HG03571 (cell line): ENCODE results near the gene PHYKPL.
"Not testable (repeated sequence)": the region's sequence is repeated elsewhere in the genome, so short reads cannot be mapped to it uniquely, and the experiment has no call there.

Experiments used
- ATAC-seq: cut with Tn5 transposase; IDR thresholded peaks from one replicate; pipeline ENCODE4 v1.9.1; 2021; ENCODE audit not compliant: unreplicated experiment

Gene PHYKPL

GRCh38 chr5:178240341-178240741, 7.7 kb upstream of the PHYKPL start:
- ATAC-seq, result no peak

DNA sequence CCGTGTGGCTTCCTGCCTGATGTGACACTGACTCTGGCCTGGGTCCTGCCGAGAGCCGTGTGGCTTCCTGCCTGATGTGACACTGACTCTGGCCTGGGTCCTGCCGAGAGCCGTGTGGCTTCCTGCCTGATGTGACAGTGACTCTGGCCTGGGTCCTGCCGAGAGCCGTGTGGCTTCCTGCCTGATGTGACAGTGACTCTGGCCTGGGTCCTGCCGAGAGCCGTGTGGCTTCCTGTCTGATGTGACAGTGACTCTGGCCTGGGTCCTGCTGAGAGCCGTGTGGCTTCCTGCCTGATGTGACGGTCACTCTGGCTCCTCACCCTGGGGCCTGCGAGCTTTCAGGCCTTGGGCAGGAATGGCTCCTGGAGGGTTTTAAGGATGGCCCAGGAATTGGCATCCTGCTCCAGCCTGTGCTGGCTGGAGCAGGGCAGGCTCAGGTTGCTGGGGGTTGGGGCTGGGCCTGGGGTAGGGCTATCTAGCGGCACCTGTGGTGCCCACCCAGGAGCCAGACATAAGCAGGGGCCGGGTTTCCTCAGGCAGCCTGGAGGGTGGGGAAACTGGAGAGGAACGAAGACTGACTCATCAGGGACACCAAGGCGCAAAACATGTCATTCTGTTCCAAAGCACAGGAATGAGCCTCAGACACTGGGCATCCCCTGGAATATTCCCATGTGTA, 7.2 kb upstream of the PHYKPL start:
- not testable (repeated sequence) for ATAC-seq

- no peak for ATAC-seq
Observed at GRCh38 chr5:178238711-178239592, 6.3 kb upstream of the PHYKPL start.

GRCh38 chr5:178238313-178238635, 5.7 kb upstream of the PHYKPL start:
- no peak for ATAC-seq

DNA sequence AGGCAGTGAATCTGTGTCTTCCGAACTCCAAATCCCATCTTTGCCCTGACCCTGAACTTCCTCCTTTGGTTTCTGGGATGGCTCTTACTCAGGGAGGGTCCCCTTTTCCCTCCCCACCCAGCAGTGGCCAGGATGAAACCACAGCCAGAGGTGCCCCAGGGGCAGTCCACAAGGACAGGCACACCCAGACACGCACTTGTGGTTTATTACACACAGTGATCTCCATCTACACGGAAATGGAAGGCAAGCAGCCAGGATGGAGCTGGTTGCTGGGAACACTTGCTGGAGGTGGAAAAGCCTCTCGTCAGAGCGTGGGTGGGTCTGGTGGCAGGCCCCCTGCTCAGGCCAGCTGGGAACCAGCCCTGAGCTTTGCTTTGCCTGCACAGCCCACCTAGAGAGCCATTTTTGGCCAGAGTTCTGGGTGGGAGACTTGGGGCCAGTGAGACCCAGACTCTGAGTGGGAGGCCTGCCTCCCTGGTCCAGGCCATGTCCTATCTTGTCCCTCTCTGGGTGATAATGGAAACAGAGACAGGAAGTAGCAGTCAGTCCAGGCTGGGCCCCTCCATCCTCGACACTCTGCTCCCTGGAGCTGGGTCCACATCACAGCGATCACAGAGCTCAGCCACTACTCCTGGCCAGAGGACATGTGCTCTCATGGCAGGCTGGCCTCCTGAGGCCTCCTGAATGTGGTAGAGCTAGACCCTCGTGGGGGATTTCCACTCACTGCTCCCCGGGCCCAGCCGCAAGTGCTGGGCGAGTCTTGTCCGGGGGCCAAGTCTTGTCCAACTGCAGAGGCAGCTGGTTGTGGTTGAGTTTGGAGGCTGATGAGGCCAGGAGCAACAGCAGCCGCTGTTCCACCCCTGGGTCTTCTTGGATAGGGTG, 5.1 kb upstream of the PHYKPL start:
- ATAC-seq, result no peak

DNA sequence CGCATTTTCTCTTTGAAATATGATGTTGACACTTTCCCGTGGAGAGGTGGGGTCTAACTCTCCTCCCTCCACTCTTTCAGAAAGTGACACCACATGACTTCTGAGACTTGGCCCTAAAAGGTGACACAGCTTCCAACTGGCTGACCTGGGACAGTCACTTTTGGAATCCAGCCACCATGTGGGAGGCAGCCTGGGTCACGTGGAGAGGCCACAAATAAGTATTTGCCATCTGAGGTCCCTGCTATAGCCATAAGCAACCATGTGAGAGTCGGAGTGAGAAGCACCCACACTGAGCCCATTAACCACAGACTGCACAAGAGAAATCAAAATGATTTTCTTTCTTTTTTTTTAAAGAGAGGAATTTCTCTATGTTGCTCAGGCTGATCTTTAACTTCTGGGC, 4.1 kb upstream of the PHYKPL start:
- no peak for ATAC-seq

DNA sequence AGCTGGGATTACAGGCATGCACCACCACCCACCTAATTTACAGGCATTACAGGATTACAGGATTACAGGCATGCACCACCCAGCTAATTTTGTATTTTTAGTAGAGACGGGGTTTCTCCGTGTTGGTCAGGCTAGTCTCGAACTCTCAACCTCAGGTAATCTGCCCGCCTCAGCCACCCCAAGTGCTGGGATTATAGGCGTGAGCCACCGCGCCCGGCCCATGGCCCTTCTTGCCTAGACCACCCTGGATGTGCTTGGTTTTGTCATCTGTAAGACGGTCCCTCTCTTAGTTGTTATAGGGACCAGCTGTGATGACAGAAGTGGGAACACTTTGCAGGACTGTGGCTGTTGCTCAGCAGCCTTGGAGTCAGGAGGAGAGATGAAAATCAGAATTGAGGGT, 3.5 kb upstream of the PHYKPL start:
- ATAC-seq, result no peak

GRCh38 chr5:178235588-178235974, 3.0 kb upstream of the PHYKPL start:
- no peak for ATAC-seq

DNA sequence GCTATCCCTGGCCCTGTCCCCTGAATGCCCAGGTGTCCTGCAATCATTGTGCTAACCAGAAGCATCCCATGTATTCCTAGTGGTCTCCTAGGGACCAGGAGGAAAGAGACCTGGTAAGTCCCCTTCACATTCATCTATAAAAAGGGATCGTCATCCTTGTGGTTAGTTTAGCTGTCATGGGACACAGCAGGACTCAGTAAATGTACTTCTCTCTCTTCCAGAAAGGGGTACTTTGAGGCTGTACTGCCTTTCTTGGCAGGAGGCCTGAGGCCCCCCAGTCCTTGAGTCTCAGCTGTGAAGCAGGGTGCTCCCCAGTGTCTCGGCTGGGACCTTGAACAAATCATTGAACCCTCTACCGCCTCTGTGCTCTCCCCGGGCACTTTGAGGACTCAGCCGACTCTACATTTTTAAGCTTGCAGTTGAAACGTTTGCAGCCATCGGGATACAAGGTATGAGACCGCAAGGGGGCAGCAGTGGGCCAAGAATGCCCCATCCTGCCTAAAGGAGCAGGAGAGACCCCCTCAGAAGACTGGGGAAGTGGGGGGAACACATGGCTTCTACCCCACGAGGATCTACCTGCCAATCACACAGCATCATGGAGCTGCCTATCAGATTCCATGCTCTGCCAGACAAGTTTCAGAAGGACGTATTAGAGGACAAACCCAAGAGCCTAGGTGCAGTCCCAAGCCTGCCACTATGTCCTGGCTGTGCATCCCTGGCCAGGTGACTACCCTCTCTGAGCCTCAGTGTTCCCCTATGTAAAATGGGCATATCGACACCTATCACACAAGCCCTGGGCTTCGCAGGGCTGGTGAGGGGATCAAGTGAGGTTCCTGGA, 2.4 kb upstream of the PHYKPL start:
- ATAC-seq, result no peak

DNA sequence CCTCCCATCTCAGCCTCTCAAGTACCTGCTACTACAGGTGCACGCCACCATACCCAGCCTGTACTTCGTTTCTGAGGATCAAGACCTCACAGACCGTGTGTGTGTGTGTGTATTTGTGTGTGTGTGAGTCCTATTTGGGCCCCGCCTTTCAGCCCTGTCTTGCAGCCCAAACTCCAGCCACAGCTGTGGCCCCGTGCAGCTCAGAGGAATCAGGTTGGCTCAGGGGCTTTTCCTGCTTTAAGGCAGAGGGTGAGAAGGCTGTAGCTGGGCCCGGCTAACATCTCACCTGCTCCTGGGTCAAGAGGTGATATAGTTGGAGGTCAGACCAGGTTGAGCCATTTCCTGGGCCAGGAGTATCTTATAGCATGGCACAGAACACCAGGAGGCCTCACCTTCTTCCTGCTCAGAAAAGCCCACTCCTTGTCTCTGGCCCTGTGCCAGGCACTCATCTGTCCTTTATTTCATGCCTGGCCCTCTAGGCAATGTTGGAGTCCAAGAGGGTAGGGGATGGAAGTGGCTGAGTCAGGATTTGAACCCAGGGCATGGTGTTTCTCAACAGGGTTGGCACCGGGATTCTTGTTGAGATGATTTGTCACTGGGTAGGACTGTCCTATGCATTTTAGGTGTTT, 1.6 kb upstream of the PHYKPL start:
- ATAC-seq, result no peak

DNA sequence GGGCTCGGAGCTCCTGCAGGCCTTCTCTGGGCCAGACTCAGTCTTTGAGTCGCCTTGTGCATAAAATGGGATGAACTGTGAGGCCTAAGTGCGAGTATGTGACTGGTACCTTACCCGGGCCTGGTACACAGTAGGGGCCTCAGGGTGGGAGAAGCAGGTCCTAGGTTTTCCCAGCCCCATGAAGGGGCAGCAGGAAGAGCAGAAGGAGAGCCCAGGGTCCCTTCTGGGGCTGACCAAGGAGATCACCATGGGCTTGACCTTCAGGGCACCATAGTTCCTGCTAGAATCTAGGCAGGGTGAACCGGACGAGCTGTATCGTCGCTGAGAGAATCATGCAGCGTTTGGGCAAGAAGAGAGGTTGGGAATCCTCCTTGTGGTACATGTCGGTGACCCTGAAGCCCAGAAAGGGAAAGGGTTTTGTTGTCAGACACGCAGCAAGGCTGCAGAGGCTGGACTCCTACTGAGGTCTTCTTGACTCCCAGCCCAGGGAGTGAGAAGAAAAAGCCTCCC, 373 bp upstream of the PHYKPL start:
- no peak for ATAC-seq

GRCh38 chr5:178231539-178232123, 971 bp downstream of the PHYKPL start:
- no peak for ATAC-seq

GRCh38 chr5:178230879-178231538, 1.6 kb downstream of the PHYKPL start:
- no peak for ATAC-seq

DNA sequence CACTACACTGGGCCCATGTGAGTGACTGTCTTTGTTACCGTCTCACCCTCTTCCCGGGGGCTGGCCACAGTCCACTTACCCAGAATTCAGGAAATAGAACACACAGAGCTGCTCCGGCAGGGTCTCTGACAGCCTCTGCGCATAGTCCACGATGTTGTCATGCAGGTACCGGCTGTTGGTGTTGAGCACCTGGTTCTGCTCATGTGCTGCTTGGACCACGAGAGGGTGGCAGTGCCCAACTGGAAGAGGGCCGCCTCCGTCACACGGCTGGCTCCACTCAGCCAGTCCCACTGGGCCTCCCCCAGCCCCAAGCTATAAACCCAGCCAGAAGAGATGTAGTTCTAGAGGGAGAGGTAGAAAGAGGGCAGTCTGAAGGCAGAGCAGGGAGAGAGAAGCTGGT, 2.7 kb downstream of the PHYKPL start:
- no peak for ATAC-seq

GRCh38 chr5:178229111-178229510, 3.5 kb downstream of the PHYKPL start:
- not testable (repeated sequence) for ATAC-seq

DNA sequence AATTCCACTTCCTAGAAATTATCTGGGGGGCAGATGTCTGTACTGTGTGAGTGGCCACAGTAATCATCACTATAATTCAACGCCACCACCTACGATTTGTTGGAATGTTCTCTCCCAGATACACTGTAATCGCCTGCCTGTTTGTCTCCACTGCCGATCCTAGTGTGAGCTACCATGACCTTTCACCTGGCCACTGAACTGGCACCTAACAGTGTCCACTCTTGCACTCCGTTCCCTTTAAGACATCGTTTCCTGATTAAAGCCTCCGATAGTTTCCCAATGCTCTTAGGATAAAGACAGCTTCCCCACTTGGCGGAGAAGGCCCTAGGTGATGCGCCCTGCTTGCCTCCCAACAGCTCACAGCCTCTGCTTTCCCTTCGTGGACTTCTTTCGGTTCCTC, 4.0 kb downstream of the PHYKPL start:
- no peak for ATAC-seq

DNA sequence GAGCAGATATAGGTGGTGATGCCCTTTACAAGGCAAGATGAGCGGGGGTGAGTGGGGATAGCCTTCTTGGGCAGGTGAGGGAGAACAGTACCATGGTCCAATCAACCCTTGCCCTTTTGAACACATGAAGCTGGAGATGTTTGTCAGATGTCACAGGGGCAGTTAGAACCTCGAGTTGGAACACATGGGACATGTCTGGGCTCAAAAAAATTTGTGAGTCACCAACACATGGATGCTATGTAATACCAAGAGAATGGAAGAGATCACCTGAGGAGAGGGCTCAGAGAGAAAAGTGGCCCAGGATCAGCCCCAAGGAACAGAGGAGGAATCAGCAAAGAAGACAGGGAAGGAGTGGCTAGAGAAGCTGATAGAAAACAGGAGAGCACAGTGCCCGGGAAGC, 4.7 kb downstream of the PHYKPL start:
- no peak for ATAC-seq

DNA sequence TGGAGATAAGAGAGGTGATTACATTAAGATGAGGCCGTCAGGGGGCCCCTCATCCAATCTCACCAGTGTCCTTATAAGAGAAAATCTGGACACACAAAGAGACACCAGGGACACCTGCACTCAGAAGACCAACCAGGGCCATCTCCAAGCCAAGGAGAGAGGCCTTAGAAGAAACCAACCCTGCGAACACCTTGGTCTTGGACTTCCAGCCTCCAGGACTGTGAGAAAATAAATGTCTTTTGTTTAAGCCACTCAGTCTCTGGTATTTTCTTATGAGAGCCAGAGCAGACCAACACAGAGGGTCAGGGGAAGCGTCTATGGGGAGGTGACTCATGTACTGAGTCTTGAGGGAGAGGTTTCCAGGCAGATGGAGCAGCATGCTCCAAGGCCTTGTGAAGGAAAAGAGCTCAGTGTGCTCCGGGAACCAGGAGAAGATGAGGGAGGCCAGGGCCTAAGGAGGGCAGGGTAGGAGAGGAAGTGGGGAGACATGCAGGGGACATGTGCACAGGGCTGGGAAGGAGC, 5.4 kb downstream of the PHYKPL start:
- ATAC-seq, result no peak

DNA sequence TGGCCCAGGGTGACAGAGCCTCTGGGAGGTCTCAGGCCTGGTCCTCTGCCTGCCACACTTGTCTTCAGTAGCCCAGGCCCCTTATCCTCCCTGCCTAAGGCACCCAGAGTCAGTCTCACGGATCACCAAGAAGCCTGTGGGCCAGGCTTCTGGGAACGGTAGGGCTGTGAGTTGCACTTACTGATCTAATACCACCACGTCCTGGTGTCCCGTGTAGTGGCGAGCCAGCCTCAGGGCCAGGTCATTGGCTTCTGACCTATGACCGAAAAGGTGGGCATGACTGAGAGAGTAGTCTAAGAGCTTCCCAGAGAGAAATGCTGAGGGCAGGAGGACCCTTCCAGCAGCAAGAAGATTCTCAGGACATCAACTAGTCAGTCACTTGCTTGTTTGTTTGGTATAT, 7.4 kb downstream of the PHYKPL start:
- no peak for ATAC-seq
